ENCODE measurements around the gene TBC1D20. TPM values are rescaled to one million over a fixed set of nuclear protein-coding genes. Genes with fewer than 3 reads are reported as not detected.
A peak's percentile ranks its signal among the peaks of the same experiment; 100 is the strongest.

The TBC1D20 gene
- total RNA-seq, 2 donors from 2014 or later = 46.4 to 56.8 TPM

DNA sequence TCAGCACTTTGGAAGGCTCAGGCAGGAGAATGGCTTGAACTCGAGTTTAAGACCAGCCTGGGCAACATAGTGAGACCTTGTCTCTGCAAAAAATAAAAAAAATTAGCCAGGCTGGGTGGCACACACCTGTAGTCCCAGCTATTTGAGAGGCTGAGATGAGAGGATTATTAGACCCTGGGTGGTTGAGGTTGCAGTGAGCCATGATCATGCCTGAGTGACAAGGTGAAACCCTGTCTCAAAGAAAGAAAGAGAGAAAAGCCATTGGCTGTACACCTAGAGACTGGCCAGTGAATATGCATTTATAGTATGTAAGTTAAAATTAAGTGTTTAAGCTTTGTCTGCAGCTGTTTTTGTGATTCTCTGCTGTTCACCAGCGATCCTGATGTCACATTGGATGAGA lies 48.2 kb downstream of the TBC1D20 start:
- Mint-ChIP-seq H3K4me3 (no peak overlapping the region), H3K9me3 (no peaks in the 10 kb centered on the region), H3K4me1 (ENCODE audit: low read depth in 2 of 2) (peaks cover 39 to 50% of the 10 kb centered on the region in 2 donors), H3K27me3 (no peaks in the 10 kb centered on the region), H3K36me3 (peaks cover 37% of the 10 kb centered on the region), H3K27ac (no peak overlapping the region)
- ATAC-seq = no peak
- no peak for DNase-seq (ENCODE audit: low spot score)

GRCh38 chr20:412081-412480 lies 50.3 kb downstream of the TBC1D20 start:
- no peak for ATAC-seq
- Mint-ChIP-seq H3K36me3 (peaks cover 38% of the 10 kb centered on the region), H3K27me3 (no peaks in the 10 kb centered on the region), H3K4me3 (no peak overlapping the region), H3K9me3 (no peaks in the 10 kb centered on the region), H3K4me1 (ENCODE audit: low read depth in 2 of 2) (peaks cover 49 to 55% of the 10 kb centered on the region in 2 donors), H3K27ac (peak overlapping the region in 1 of 2 donors; percentile 95)
- DNase-seq (ENCODE audit: low spot score) = no peak

GRCh38 chr20:409697-410559 lies 52.4 kb downstream of the TBC1D20 start:
- Mint-ChIP-seq H3K4me1 (ENCODE audit: low read depth in 2 of 2) (peaks cover 43 to 47% of the 10 kb centered on the region in 2 donors), H3K27me3 (no peaks in the 10 kb centered on the region), H3K27ac (peak overlapping the region; percentile 81 to 95), H3K4me3 (peak overlapping the region; percentile 93), H3K36me3 (peaks cover 27% of the 10 kb centered on the region), H3K9me3 (no peaks in the 10 kb centered on the region)
- no peak for ATAC-seq
- no peak for DNase-seq (ENCODE audit: low spot score)

- H3K36me3 Mint-ChIP-seq = peaks cover 27% of the 10 kb centered on the region
- no peaks in the 10 kb centered on the region for H3K27me3 Mint-ChIP-seq
- H3K9me3 Mint-ChIP-seq = no peaks in the 10 kb centered on the region
- peak overlapping the region; percentile 81 to 95 for H3K27ac Mint-ChIP-seq
- peaks cover 41 to 47% of the 10 kb centered on the region in 2 donors for H3K4me1 Mint-ChIP-seq (ENCODE audit: low read depth in 2 of 2)
- ATAC-seq (peak in 1 of 2 donors; percentile 20), DNase-seq (ENCODE audit: low spot score) (no peak)
- H3K4me3 Mint-ChIP-seq = peak overlapping the region; percentile 93
Measured at GRCh38 chr20:408843-409696, 53.3 kb downstream of the TBC1D20 start.

DNA sequence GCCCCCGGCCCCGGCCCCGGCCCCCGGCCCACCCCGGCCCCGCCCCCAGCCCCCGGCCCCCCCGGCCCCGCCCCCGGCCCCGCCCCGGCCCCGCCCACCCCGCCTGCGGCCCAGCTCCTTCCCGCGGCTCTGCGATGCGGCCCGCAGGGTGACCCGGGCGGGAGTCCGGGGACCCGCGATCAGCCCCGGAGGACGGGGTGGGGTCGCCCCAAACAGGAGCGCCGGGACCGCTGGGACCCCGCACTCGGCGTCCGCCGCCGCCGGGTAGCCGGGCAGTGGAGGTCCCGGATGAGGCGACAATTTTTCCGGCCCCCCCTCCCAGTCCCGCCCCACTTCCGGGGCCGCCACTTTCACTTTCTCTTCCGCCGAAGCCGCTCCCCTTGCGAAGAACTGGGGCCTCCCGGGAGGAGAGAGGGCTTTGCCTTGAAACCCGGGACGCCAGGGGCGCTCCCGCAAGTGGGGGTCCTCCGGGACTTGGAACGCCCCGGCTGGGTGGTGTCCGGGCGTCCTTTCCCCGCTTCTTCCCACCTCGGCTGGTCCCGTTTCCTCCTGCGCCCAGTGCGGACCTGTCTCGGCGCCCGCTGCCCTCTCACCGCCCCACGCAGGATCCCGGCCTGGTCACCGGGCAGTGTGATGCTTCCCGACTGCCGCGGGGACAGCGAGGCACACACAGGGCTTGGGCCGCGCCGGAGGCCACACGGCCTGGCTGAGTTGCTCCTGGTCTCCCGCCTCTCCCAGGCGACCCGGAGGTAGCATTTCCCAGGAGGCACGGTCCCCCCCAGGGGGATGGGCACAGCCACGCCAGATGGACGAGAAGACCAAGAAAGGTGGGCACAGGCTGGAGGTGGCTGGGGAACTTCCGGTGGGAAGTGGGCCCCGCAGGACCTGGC lies 54.1 kb downstream of the TBC1D20 start, which contains the start of gene RBCK1:
Gene RBCK1 (plus strand): TSS at position 347 of the 890 bp plus-strand sequence. CDS start 459 bp downstream, at position 806.
- H3K27ac Mint-ChIP-seq = peak within 1 kb of the TSS; percentile 81 to 95
- H3K36me3 Mint-ChIP-seq = peaks cover 24% of the 10 kb centered on the region
- peak; percentile 80 to 89 for ATAC-seq
- no peaks in the 10 kb centered on the region for H3K9me3 Mint-ChIP-seq
- no peaks in the 10 kb centered on the region for H3K27me3 Mint-ChIP-seq
- H3K4me1 Mint-ChIP-seq (ENCODE audit: low read depth in 2 of 2) = peaks cover 40 to 45% of the 10 kb centered on the region in 2 donors
- H3K4me3 Mint-ChIP-seq = peak within 1 kb of the TSS; percentile 93
- peak; percentile 95 for DNase-seq (ENCODE audit: low spot score)

DNA sequence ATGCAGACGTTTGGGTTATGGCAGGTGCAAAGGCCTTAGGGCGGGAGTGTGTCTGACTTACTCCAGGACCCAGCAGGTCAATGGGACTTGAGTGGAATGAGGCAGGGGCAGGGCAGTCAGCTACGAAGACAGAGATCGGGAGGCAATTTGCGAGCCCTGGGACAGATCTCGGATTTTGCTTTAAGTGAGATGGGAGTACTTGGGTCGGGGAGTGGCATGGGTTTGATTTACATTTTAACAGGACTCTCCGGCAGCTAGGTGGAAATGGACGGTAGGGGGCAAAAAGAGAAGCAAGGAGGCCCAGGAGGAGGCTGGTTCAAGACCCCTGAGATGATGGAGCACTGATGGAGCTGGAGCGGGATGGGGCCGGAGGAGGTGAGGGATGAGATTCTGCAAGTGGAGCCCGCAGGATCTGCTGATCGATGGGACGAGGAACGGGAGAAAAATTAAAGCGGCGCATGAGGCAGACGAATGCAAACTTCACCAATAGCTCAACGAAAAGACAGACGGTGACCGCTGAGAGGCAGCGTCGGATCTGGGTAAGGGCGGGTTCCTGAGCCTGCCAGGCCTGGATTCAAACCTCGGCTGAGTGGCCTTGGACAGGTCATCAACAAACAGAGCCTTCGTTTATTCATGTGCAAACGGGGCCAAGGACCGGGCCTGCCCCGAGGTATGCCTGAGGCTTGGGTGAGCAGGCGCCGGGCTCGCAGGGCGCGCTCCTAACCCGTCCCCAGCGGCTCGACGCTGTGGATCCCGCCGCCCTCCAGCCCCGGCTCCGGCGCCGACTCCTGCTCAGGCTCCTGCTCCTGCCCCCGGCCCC lies 55.0 kb downstream of the TBC1D20 start:
- Mint-ChIP-seq H3K27me3 (no peaks in the 10 kb centered on the region), H3K4me1 (ENCODE audit: low read depth in 2 of 2) (peaks cover 42 to 43% of the 10 kb centered on the region in 2 donors), H3K27ac (peak overlapping the region; percentile 74 to 89), H3K4me3 (peak overlapping the region; percentile 90), H3K9me3 (no peaks in the 10 kb centered on the region), H3K36me3 (peaks cover 17% of the 10 kb centered on the region)
- ATAC-seq (peak; percentile 86 to 89), DNase-seq (ENCODE audit: low spot score) (peak; percentile 79)

DNA sequence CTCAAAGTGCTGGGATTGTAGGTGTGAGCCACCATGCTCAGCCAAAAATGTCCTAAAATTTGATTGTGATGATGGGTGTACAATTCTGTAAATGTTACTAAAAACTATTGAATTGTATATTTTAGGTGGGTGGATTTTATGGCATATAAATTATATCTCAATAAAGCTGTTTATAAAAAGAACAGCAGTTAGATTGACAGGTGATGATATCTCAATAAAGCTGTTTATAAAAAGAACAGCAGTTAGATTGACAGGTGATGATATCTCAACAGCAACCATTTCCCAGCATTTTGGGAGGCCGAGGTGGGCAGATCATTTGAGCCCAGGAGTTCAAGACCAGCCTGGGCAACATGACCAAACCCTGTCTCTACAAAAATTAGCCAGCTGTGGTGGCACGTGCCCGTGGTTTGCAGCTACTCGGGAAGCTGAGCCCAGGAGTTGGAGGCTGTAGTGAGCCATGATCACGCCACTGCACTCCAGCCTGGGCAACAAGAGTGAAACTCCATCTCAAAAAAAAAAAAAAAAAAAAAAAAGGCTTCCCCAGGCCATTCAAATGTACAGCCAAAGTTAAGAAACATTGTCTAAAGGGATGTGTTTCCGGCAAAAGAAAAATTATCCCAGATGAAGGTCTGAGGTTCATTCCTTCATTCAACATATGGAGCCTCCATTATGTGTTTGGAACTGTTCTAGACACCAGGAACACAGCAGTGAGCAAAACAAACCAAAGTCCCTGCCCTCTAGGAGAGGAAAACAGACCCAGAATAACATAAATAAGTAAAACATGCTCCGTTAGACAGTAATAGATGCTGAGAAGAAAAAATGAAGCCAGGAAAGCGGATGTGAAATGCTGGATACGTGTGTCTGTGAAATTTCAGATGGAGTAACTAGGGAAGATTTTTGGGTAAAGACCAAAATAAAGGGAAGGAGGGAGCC lies 55.9 kb downstream of the TBC1D20 start:
- no peaks in the 10 kb centered on the region for H3K27me3 Mint-ChIP-seq
- ATAC-seq = no peak
- H3K9me3 Mint-ChIP-seq = no peaks in the 10 kb centered on the region
- DNase-seq (ENCODE audit: low spot score) = no peak
- H3K36me3 Mint-ChIP-seq = peaks cover 17% of the 10 kb centered on the region
- peaks cover 42% of the 10 kb centered on the region in 2 donors for H3K4me1 Mint-ChIP-seq (ENCODE audit: low read depth in 2 of 2)
- peak overlapping the region; percentile 90 for H3K4me3 Mint-ChIP-seq
- peak overlapping the region; percentile 74 to 89 for H3K27ac Mint-ChIP-seq

- no peaks in the 10 kb centered on the region for H3K27me3 Mint-ChIP-seq
- DNase-seq (ENCODE audit: low spot score) (no peak), ATAC-seq (no peak)
- H3K36me3 Mint-ChIP-seq = peaks cover 2% of the 10 kb centered on the region
- peak overlapping the region in 1 of 2 donors; percentile 18 for H3K27ac Mint-ChIP-seq
- no peaks in the 10 kb centered on the region for H3K9me3 Mint-ChIP-seq
- peaks cover 21 to 23% of the 10 kb centered on the region in 2 donors for H3K4me1 Mint-ChIP-seq (ENCODE audit: low read depth in 2 of 2)
- no peak overlapping the region for H3K4me3 Mint-ChIP-seq
Measured at GRCh38 chr20:404088-404487, 58.2 kb downstream of the TBC1D20 start.

DNA sequence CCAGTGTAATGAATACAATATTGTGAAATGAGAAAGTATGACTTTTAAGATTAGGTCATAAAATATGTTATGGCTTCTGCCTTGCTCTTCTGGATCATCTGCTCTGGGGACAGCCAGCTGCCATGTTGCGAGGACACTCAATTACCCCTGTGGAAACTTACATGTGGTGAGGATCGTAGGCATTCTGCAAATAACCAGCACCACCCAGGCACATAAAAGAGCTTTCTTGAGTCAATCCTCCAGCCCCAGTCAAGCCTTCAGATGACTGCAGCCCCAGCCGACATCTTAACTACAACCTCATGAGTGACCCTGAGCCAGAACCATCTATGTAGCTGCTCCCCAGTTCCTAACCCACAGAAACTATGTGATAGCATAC lies 58.8 kb downstream of the TBC1D20 start:
- H3K36me3 Mint-ChIP-seq = no peaks in the 10 kb centered on the region
- no peaks in the 10 kb centered on the region for H3K9me3 Mint-ChIP-seq
- H3K4me1 Mint-ChIP-seq (ENCODE audit: low read depth in 2 of 2) = peaks cover 18 to 20% of the 10 kb centered on the region in 2 donors
- H3K27ac Mint-ChIP-seq = peak overlapping the region; percentile 18 to 56
- ATAC-seq = no peak
- H3K4me3 Mint-ChIP-seq = no peak overlapping the region
- H3K27me3 Mint-ChIP-seq = no peaks in the 10 kb centered on the region
- DNase-seq (ENCODE audit: low spot score) = no peak

GRCh38 chr20:402898-403581 lies 59.3 kb downstream of the TBC1D20 start:
- no peak for ATAC-seq
- no peaks in the 10 kb centered on the region for H3K27me3 Mint-ChIP-seq

DNA sequence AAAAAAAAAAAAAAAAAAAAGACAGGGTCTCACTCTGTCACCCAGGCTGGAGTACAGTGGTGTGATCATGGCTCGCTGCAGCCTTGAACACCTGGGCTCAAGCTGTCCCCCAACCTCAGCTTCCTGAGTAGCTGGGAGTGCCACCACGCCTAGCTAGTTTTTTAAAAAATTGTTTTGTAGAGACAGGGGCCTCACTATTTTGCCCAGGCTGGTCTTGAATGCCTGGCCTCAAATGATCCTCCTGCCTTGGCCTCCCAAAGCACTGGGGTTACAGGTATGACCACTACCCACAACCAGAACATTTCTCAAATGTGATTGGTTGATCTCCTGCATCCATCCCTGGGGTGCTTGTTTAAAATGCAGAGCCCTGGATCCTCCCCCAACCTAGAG lies 59.8 kb downstream of the TBC1D20 start:
- no peak for ATAC-seq
- H3K27me3 Mint-ChIP-seq = no peaks in the 10 kb centered on the region
- DNase-seq (ENCODE audit: low spot score) = no peak
- no peak overlapping the region for H3K4me3 Mint-ChIP-seq
- no peaks in the 10 kb centered on the region for H3K36me3 Mint-ChIP-seq
- no peak overlapping the region for H3K27ac Mint-ChIP-seq
- H3K9me3 Mint-ChIP-seq = no peaks in the 10 kb centered on the region
- peaks cover 16 to 20% of the 10 kb centered on the region in 2 donors for H3K4me1 Mint-ChIP-seq (ENCODE audit: low read depth in 2 of 2)

More at GRCh38 chr20:402898-403581, 59.3 kb downstream of the TBC1D20 start:
- Mint-ChIP-seq H3K36me3 (no peaks in the 10 kb centered on the region), H3K4me3 (no peak overlapping the region), H3K9me3 (no peaks in the 10 kb centered on the region), H3K4me1 (ENCODE audit: low read depth in 2 of 2) (peaks cover 18 to 20% of the 10 kb centered on the region in 2 donors), H3K27ac (peak overlapping the region in 1 of 2 donors; percentile 56)
- DNase-seq (ENCODE audit: low spot score) = no peak
